GM19025 (cell line): ENCODE measurements around the gene SLC26A1.

Experiments
- ATAC-seq: cut with Tn5 transposase; IDR thresholded peaks from one replicate; pipeline ENCODE4 v1.9.1; 2021; ENCODE audit warnings: mild to moderate bottlenecking, low read depth, moderate library complexity; ENCODE audit not compliant: unreplicated experiment

The SLC26A1 gene, protein sequence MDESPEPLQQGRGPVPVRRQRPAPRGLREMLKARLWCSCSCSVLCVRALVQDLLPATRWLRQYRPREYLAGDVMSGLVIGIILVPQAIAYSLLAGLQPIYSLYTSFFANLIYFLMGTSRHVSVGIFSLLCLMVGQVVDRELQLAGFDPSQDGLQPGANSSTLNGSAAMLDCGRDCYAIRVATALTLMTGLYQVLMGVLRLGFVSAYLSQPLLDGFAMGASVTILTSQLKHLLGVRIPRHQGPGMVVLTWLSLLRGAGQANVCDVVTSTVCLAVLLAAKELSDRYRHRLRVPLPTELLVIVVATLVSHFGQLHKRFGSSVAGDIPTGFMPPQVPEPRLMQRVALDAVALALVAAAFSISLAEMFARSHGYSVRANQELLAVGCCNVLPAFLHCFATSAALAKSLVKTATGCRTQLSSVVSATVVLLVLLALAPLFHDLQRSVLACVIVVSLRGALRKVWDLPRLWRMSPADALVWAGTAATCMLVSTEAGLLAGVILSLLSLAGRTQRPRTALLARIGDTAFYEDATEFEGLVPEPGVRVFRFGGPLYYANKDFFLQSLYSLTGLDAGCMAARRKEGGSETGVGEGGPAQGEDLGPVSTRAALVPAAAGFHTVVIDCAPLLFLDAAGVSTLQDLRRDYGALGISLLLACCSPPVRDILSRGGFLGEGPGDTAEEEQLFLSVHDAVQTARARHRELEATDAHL

DNA sequence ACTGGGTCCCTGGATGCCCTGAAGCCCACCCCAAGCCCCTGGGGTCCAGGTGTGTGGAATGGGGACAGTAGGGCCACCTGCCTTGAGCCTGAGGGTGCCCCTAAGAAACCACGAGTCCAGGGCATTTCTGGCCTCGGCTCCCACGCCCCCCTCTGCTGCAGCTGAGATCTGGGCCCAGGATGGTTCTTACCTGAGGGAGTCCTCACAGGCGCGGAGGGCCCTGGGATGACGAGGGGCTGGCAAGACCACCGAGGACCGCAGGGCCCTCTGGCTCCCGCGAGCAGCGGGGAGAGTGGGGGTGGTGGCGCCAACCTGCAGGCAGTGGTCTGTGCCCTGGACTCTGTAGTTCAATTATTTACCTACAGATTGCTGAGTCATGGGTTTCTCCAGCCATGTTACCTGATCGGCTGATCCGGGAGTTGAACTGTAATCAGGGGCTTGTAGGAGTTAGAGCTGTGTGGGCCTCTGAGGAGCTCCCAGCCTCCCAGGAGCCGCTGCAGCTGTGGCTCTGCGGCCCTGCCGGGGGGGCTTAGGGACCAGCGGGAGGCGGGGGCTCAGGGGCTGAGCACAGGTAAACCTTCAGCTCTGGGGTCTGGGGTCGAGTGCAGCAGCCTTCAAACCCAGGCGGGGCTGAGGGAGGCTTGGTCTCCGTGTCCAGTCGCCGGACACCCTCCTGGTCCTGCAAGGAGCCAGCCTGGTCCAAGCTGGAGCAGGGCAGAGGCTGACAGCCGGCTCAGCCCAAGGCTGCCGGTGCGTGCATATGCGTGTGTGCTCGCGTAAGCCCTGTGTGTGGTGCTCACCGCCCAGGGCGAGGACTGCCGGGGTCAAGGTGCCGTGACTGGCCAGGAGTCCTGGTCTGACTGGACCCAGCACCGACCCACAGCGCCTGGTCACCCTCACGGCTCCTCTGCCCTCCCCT lies at the start of gene SLC26A1:
Gene SLC26A1, minus strand, starts transcription at position 294 of the 919 bp plus-strand sequence. CDS start 1,701 bp downstream, outside the sequence.
- no peak for ATAC-seq

GRCh38 chr4:1042352-1043055 lies 49.3 kb upstream of the SLC26A1 start:
- ATAC-seq = no peak

GRCh38 chr4:1041936-1042330 lies 48.7 kb upstream of the SLC26A1 start:
- no peak for ATAC-seq

- ATAC-seq = no peak
These were observed 48.1 kb upstream of the SLC26A1 start for GRCh38 chr4:1041147-1041935.

DNA sequence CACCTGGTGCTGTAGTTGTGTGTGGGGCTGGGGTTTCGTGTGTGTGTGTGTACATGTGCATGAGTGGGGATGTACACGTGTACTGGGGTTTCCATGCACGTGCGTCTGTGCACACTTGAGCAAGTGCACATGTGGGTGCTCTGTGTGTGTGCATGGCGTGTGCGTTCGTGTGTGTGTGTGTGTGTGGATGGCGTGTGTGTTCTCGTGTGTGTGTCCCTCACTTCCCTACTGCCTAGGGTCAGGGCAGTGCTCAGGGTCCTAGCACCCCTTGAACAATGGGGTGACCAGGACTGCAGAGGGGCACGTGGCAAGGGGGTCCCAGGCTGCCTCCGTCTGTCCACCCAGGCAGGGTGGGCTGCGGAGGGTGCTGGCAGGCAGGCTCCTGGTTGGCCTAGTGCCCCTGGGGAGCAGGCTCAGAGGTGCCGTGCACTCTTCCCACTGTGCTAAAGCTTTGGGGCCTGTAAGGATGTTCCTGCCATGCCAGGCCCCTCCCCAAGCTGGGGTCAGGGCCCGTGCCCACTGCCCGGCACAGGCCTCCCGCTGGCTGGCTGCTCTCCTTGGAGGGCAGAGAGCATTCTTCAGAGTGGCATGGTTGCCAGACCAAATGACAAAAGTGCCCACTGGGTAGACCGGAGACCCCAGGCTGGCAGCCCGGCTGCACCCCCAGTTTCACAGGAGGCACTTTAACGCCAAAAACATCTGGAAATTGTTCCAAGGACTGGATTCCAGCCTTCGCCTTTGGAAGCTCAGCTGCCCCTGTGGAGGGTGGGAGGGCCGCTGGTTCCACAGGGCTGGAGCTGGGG lies 47.3 kb upstream of the SLC26A1 start:
- ATAC-seq = no peak

DNA sequence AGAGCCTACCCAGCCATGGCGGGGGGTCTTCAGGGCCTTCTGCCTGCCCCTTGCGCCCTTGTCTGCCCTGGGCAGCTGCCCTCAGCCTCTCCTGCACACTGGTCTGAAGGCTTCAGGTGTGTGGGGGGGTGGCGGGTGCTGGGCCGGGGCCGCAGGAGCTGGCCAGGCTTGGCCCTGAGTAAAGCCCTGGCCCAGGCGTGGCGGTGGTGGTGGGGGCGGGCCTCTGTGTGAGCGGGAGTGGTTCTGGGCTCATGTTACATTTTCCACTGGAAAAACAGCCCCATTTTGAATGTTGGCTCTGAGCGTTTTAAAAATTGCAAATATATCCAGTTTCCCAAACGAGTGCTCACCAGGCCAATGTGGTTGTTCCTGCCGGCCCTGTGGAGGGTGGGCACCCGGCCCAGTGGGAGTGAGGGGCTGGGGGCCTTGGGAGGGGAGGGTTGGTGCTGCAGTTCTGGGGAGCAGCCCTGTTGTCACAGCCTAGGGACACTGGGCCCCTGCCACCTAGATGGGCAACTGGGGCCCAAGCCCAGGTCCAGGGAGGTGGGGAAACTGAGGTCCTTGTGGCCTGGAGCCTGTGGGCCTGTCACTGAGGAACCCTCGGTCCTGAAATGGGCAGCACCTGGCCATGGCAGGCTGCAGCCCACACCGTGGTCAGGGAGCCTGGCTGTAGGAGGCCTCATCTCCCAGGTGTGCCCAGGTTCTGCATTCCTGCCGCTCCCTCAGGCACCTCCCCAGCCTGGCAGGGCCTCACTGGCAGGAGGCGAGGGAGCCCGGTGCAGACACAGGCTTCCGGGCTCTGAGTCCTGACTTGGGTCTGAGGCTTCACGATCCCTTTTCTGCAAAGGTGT lies 46.5 kb upstream of the SLC26A1 start:
- ATAC-seq = no peak

DNA sequence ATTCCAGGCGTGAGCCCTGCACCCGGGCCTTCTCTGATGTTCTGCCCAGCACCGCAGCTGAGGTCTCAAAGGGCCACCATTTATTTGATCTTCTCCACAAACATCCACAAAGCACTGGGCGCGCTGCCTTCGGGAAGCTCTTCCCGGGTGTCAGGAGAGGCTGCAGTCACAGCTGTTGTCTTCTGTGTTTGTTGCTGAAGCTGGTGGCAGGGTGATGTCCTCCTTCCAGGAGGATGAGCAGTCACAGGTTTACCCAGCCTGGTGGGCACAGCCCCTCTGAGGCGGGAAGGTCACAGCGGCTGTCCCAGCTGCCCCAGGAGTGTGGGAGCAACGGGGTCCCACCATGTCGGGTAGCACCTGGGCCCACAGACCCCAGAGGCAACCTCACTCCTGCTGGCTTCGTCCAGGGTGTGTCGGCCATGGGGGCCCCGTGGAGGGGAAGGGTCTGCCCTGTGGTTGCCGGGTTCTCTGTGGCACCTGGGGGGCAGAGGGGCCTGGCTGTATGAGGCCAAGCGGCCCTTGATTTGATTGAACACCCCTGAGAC lies 45.8 kb upstream of the SLC26A1 start:
- ATAC-seq = no peak

DNA sequence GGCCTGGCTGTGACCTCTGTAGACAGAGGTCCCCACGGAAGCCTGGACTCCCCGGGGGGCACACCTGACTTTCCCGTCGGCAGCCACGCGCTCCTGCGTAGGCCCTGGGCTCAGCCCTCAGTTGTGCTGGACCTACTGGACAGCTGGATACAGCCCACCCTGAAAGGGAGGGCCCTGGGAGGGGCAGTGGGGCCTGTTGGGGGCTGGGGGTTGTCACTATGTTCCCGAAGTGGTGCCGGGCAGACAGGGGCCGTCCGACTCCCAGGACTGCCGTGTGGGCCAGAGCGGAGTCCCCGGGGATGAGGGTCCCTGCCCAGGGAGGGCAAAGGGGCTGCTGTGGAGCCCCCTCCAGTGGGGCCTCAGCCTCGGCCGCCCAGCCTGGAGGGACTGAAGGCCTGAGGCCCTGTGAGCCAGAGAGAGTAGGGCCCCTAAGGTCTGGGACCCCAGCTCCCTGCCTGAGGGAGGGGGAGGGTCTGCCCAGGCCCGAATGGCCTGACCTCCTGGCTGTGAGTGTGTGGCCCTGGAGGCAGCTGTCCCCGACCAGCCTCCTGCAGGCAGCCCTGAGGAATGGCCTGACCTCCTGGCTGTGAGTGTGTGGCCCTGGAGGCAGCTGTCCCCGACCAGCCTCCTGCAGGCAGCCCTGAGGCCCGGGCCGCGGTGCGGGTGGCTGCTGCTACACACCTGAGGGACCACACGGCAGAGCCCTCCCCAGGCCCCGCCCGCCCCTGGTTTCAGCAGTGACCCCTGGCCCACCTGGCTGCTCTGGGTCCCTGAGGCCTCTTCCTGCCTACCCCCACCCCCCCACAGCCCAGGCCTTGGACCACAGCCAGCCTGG lies 44.0 kb upstream of the SLC26A1 start:
- no peak for ATAC-seq

DNA sequence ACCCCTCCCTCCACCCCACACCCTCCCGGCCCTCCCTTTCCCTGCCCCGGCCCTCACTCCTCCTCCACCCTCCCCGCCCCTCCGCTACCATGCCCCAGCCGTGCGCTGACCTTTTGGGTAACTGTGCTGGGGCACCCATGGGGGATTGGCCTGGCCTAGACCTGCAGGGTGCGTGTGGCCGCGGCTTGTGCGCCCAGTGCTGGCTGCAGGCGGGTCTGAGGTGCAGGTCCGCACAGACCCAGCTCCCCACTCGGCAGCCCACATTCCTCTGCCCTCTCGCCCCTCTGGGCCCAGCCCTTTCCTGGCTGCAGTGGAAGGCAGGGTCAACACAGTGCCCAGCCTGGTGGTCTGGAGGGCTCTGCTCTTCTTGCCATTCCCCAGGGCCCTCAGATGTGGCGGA lies 42.9 kb upstream of the SLC26A1 start:
- no peak for ATAC-seq

- ATAC-seq = no peak
These were observed 42.3 kb upstream of the SLC26A1 start for GRCh38 chr4:1035510-1035909.

GRCh38 chr4:1033840-1034551 lies 40.8 kb upstream of the SLC26A1 start:
- no peak for ATAC-seq

- ATAC-seq = no peak
These were observed 39.7 kb upstream of the SLC26A1 start for GRCh38 chr4:1032861-1033260.

- ATAC-seq = no peak
These were observed 39.0 kb upstream of the SLC26A1 start for GRCh38 chr4:1031956-1032795.

DNA sequence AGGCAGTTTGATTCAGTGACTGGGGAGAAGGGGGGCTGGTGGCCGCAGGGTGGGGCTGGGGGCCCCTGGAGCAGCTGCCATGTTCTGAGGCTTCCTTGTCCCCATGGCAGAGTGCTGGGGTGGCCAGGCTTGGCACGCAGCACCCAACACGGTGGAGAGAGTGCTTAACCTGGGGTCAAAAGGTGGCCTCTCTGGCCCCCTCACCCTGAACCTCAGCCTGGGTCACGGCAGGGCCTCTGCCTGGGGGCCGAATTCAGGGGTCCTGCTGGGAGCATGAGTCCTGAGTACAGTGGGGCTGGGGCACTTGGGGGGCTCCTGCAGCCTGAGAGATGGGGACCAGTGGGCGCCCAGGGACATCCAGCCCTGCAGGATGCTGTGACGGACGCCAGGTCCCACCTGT lies 38.1 kb upstream of the SLC26A1 start:
- ATAC-seq = no peak

- no peak for ATAC-seq
These were observed 37.4 kb upstream of the SLC26A1 start for GRCh38 chr4:1030559-1030958.
